DMS153 treated with DMSO at 0.1 percent for 48 hours (cell line): ENCODE data around the gene KIR2DL4.
"Not testable (repeated sequence)": the region's sequence is repeated elsewhere in the genome, so short reads cannot be mapped to it uniquely, and the experiment has no call there.

Experiments used
- DNase-seq: peaks from one replicate; lab custom pipeline; 2025; ENCODE audit not compliant: unreplicated experiment; lab: John Stamatoyannopoulos, UW

The KIR2DL4 gene

DNA sequence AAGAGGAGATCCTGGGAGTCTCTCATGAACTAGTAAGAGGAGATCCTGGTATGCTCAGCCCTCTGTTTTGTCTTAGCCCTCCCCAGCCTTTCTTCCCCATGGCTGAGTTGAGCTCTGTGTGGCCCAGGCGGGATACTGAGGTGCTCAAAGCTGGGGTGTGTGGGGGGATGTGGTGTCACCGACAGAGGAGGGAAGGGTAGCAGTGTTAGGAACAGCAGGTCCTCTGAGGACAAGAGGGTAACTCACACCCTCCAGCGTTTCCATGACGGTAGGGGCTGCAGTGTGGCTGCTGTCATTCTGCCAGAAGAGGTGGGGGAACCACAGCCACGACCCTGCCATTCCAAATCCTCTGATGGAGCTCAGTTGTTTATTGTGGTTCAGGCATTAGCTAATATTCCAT, 691 bp downstream of the KIR2DL4 start:
- no peak for DNase-seq

DNA sequence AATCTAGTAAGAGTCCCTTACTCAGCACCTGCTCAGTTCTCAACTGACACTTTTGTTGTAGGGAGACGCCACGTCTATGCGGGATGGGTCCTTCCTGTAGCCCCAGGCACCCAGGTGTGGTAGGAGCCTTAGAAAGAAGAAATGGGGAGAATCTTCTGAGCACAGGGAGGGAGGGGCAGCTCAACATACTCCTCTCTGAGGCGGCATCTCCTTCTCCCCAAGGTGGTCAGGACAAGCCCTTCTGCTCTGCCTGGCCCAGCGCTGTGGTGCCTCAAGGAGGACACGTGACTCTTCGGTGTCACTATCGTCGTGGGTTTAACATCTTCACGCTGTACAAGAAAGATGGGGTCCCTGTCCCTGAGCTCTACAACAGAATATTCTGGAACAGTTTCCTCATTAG, 1.2 kb downstream of the KIR2DL4 start:
- DNase-seq = no peak

DNA sequence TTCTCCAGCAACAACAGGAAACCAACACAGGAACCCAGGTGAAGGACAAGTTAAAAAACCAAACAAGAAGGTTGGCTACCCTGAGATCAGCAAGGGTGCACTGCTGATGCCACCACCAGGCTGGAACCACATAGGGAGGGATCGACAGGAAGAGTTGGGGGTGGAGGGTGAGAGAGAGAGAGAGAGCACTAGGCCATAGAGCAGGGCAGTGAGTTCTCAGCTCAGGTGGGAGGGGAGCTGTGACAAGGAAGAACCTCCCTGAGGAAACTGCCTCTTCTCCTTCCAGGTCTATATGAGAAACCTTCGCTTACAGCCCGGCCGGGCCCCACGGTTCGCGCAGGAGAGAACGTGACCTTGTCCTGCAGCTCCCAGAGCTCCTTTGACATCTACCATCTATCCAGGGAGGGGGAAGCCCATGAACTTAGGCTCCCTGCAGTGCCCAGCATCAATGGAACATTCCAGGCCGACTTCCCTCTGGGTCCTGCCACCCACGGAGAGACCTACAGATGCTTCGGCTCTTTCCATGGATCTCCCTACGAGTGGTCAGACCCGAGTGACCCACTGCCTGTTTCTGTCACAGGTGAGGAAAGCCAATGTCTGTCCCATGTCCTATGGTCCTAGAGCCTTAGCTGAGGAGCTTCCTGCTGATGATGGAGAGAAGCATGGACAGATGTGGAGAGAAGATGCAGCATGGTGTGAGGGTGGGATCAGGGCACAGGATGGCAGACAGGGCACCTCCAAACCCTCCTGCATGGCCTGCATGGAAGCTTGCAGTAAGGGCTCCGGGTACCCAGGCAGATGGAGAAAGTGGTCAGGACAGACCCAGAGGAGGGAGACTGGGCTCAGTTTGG, 2.5 kb downstream of the KIR2DL4 start:
- no peak for DNase-seq

DNA sequence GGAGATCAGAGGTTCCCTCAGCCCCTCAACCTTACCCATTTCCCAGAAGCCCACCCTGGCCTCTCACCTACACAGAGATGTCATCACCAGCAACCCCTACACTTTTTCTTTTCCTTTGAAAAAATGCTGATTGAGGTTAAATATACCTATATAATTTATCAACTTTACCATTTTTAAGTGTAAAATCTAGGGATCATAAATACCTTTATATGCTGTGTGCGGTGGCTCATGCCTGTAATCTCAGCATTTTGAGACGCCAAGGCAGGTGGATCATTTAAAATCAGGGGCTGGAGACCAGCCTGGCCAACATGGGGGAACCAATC, 3.1 kb downstream of the KIR2DL4 start:
- no peak for DNase-seq

DNA sequence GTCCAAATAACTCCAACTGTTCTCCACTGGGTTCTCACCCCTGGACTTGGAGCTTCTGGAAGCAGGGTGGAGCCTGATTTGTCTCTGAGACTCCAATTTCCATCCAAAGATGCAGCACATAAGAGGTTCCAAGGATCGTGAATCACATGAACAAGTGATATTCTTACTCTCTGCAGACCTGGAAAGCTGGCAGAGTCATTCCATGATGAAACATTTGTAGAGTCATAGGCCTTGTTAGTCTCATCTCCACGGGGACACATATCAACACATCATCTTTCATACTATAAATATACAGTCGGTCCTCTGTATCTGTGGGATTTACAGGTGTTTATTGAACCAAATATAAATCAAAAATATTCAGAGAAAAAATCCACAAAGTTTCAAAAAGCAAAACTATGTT, 11.2 kb downstream of the KIR2DL4 start:
- not testable (repeated sequence) for DNase-seq

DNA sequence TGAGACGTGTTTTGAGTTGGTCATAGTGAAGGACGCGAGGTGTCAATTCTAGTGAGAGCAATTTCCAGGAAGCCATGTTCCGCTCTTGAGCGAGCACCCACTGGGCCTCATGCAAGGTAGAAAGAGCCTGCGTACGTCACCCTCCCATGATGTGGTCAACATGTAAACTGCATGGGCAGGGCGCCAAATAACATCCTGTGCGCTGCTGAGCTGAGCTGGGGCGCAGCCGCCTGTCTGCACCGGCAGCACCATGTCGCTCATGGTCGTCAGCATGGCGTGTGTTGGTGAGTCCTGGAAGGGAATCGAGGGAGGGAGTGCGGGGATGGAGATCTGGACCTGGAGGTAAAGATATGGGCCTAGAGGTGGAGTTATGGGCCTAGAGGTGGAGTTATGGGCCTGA, 12.8 kb downstream of the KIR2DL4 start, which contains the start of gene KIR3DL1:
TSS of gene KIR3DL1 (plus strand) at position 218 of the 400 bp plus-strand sequence.
- DNase-seq = not testable (repeated sequence)

DNA sequence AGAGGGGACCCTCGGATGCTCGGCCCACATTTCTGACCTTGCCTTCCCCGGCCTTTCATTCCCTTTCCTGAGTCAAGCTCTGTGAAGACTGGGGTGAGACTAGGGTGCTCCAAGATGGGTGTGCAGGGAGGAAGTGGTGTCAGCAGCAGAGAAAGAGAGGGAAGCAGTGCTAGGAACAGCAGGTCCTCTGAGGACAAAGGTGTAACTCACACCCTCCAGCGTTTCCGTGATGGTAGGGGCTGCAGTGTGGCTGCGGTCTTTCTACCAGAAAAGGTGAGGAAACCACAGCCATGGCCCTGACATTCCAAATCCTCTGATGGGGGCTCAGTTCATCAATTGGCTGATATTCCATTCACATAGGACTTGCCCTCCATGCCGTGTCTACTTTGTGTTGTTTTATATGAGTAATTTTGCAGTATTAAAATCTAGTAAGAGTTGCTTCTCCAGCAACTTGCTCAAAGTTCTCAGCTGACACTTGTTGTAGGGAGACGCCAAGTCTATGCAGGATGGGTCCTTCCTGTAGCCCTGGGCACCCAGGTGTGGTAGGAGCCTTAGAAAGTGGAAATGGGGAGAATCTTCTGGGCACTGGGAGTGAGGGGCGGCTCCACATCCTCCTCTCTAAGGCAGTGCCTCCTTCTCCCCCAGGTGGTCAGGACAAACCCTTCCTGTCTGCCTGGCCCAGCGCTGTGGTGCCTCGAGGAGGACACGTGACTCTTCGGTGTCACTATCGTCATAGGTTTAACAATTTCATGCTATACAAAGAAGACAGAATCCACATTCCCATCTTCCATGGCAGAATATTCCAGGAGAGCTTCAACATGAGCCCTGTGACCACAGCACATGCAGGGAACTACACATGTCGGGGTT, 14.5 kb downstream of the KIR2DL4 start:
- DNase-seq = no peak

DNA sequence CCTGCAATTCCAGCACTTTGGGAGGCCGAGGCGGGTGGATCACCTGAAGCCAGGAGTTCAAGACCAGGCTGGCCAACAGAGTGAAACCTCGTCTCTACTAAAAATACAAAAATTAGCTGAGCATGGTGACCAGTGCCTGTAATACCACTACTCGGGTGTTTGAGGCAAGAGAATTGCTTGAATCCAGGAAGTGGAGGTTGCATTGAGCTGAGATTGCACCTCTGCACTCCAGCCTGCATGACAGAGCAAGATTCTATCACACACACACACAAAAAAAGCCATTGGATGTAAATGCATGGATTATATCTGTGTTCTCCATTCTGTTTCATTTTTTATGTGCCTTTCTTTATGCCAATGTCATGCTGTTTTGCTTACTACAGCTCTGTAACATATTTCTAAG, 21.0 kb downstream of the KIR2DL4 start:
- DNase-seq = not testable (repeated sequence)

DNA sequence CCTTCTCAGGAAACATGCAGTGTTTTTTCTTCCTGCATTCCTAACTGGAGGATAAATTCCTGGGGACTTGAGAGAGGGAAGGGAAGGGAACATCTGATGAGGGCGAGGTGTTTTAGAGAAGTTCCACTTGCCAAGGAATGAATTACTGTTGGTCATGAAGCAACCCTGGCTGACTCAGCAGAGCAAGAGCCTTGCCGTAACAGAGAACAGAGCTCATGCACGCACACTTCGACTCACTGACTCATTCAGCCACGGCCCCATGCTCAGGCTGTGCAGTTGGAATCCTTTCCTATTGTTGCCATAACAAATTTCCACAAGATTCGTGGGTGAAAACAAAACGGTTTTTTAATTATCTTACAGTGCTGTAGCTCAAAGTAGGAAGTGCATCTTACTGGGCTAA, 21.9 kb downstream of the KIR2DL4 start:
- DNase-seq = not testable (repeated sequence)

DNA sequence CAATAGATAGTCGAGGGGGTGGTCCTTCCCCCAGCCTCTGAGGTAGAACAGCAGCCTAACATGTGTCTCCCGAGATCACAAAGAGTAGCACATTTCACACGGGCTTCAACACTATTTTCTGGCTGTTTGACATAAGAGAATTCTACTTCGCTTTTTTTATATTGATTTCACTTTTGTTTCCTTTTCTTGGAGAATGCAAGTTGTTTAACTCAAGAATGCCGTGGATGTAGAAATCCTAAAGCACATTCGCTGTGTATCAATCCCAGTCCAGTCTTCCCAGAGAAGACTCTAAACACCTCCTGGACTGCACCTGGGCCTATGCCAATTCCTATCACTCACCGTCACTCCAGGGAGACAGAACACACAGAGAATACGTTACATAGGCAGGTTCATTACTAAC, 24.7 kb downstream of the KIR2DL4 start:
- not testable (repeated sequence) for DNase-seq

DNA sequence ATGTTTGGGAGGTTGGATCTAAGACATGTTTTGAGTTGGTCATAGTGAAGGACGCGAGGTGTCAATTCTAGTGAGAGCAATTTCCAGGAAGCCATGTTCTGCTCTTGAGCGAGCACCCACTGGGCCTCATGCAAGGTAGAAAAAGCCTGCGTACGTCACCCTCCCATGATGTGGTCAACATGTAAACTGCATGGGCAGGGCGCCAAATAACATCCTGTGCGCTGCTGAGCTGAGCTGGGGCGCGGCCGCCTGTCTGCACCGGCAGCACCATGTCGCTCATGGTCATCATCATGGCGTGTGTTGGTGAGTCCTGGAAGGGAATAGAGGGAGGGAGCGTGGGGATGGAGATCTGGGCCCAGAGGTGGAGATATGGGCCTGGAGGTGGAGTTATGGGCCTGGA, 29.1 kb downstream of the KIR2DL4 start, which contains the start of gene KIR2DS4:
TSS of gene KIR2DS4 (plus strand) at position 181 of the 400 bp plus-strand sequence.
- not testable (repeated sequence) for DNase-seq

DNA sequence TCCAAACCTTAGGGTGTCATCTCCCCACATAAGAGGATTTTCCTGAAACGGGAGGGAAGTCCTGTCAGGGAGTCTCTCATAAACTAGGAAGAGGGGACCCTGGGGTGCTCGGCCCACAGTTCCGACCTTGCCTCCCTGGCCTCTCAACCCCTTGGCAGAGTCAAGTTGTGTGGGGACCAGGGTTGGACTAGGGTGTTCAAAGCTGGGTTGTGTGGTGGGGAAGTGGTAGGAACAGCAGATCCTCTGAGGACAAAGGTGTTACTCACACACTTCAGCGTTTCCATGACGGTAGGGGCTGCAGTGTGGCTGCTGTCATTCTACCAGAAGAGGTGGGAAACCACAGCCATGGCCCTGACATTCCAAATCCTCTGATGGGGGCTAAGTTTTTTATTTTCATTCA, 31.7 kb downstream of the KIR2DL4 start:
- not testable (repeated sequence) for DNase-seq

DNA sequence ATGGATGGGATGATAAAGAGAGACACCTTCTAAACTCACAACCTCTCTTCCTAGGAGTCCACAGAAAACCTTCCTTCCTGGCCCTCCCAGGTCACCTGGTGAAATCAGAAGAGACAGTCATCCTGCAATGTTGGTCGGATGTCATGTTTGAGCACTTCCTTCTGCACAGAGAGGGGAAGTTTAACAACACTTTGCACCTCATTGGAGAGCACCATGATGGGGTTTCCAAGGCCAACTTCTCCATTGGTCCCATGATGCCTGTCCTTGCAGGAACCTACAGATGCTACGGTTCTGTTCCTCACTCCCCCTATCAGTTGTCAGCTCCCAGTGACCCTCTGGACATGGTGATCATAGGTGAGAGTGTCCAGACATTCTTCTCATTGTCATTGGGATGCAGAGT, 34.1 kb downstream of the KIR2DL4 start:
- DNase-seq = not testable (repeated sequence)

DNA sequence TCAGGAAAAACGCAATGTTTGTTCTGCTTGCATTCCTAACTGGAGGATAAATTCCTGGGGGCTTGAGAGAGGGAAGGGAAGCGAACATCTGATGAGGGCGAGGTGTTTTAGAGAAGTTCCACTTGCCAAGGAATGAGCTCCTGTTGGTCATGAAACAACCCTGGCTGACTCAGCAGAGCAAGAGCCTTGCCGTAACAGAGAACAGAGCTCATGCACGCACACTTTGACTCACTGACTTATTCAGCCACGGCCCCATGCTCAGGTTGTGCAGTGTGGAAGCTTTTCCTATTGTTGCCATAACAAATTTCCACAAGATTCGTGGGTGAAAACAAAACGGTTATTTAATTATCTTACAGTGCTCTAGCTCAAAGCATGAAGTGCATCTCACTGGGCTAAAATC, 39.8 kb downstream of the KIR2DL4 start:
- not testable (repeated sequence) for DNase-seq

DNA sequence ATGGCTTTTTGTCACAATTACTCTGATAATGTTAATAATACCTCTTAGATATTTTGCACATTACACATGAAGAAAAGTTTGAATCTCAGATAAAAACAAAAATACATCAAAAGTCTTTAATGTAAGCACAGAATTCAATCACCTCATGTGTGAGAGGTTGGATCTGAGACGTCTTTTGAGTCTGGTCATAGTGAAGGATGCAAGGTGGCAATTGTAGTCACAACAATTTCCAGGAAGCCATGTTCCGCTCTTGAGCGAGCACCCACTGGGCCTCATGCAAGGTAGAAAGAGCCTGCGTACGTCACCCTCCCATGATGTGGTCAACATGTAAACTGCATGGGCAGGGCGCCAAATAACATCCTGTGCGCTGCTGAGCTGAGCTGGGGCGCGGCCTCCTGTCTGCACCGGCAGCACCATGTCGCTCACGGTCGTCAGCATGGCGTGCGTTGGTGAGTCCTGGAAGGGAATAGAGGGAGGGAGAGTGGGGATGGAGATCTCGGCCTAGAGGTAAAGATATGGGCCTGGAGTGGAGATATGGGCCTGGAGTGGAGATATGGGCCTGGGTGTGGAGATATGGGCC, 46.7 kb downstream of the KIR2DL4 start, which contains the start of gene KIR3DL2:
TSS of gene KIR3DL2 (plus strand) at position 383 of the 580 bp plus-strand sequence. CDS start at position 416, 33 bp downstream.
- DNase-seq = not testable (repeated sequence)

DNA sequence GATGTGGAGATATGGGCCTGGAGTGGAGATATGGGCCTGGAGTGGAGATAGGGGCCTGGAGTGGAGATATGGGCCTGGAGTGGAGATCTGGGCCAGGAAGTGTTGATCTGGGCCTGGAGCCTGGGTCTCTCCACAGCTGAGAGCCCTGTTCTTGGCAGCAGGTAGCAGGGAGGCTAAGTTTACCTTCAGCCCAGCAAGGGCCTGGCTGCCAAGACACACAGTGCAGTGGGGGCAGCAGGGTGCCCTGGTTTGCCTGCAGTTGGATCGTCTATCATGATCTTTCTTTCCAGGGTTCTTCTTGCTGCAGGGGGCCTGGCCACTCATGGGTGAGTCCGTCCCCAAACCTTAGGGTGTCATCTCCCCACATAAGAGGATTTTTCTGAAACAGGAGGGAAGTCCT, 47.5 kb downstream of the KIR2DL4 start:
- DNase-seq = no peak

DNA sequence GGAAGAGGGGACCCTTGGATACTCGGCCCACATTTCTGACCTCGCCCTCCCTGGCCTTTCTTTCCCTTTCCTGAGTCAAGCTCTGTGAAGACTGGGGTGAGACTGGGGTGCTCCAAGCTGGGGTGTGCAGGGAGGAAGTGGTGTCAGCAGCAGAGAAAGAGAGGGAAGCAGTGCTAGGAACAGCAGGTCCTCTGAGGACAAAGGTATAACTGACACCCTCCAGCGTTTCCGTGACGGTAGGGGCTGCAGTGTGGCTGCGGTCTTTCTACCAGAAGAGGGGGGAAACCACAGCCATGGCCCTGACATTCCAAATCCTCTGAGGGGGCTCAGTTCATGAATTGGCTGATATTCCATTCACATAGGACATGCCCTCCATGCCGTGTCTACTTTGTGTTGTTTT, 47.9 kb downstream of the KIR2DL4 start:
- DNase-seq = no peak

DNA sequence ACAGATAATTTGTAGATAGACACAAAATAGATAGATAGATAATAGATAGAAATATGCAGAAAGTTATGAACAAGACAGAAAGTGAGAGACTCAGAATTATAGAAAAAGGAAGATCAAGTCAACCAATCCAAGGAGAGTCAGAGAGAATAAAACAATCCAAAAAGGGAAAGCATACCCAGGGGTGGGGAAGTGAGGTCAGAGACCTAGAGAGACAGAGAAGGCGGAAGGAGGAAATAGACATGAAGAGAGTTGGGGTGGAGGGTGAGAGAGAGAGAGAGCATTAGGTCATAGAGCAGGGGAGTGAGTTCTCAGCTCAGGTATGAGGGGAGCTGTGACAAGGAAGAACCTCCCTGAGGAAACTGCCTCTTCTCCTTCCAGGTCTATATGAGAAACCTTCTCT, 51.8 kb downstream of the KIR2DL4 start:
- DNase-seq = not testable (repeated sequence)

DNA sequence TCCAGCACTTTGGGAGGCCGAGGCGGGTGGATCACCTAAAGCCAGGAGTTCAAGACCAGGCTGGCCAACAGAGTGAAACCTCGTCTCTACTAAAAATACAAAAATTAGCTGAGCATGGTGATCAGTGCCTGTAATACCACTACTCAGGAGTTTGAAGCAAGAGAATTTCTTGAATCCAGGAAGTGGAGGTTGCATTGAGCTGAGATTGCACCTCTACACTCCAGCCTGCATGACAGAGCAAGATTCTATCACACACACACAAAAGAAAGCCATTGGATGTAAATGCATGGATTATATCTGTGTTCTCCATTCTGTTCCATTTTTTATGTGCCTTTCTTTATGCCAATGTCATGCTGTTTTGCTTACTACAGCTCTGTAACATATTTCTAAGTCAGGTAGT, 55.1 kb downstream of the KIR2DL4 start:
- not testable (repeated sequence) for DNase-seq

DNA sequence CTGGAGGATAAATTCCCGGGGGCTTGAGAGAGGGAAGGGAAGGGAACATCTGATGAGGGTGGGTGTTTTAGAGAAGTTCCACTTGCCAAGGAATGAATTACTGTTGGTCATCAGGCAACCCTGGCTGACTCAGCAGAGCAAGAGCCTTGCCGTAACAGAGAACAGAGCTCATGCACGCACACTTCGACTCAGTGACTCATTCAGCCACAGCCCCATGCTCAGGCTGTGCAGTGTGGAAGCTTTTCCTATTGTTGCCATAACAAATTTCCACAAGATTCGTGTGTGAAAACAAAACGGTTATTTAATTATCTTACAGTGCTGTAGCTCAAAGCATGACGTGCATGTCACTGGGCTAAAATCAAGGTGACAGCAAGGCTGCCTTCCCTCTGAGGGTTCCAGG, 56.0 kb downstream of the KIR2DL4 start:
- DNase-seq = not testable (repeated sequence)

DNA sequence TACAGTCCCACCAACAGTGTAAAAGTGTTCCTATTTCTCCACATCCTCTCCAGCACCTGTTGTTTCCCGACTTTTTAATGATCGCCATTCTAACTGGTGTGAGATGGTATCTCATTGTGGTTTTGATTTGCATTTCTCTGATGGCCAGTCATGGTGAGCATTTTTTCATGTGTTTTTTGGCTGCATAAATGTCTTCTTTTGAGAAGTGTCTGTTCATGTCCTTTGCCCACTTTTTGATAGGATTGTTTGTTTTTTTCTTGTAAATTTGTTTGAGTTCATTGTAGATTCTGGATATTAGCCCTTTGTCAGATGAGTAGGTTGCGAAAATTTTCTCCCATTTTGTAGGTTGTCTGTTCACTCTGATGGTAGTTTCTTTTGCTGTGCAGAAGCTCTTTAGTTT, 60.0 kb downstream of the KIR2DL4 start:
- DNase-seq = not testable (repeated sequence)
